HG02588 (cell line): ENCODE data around the gene AZU1.
"Not testable (repeated sequence)": the region's sequence is repeated elsewhere in the genome, so short reads cannot be mapped to it uniquely, and the experiment has no call there.

Experiments used
- ATAC-seq: cut with Tn5 transposase; IDR thresholded peaks from one replicate; pipeline ENCODE4 v1.9.1; 2021; ENCODE audit warnings: mild to moderate bottlenecking, moderate library complexity; ENCODE audit not compliant: unreplicated experiment

Gene AZU1

GRCh38 chr19:807627-808422 is 19.8 kb upstream of the AZU1 start:
- ATAC-seq = no peak

GRCh38 chr19:808423-808775 is 19.2 kb upstream of the AZU1 start:
- ATAC-seq = no peak

GRCh38 chr19:810077-810855 is 17.4 kb upstream of the AZU1 start:
- ATAC-seq = no peak

GRCh38 chr19:810883-811489 is 16.7 kb upstream of the AZU1 start:
- ATAC-seq = no peak

- ATAC-seq = no peak
These were observed 16.1 kb upstream of the AZU1 start for GRCh38 chr19:811506-812048.

- no peak for ATAC-seq
These were observed 15.4 kb upstream of the AZU1 start for GRCh38 chr19:812049-812746.

GRCh38 chr19:812747-813218 is 14.9 kb upstream of the AZU1 start:
- no peak for ATAC-seq

GRCh38 chr19:813219-814151 is 14.2 kb upstream of the AZU1 start:
- no peak for ATAC-seq

- ATAC-seq = no peak
These were observed 13.2 kb upstream of the AZU1 start for GRCh38 chr19:814152-815078.

- ATAC-seq = no peak
These were observed 12.4 kb upstream of the AZU1 start for GRCh38 chr19:815079-815774.

GRCh38 chr19:815775-816499 is 11.7 kb upstream of the AZU1 start:
- ATAC-seq = no peak

- no peak for ATAC-seq
These were observed 11.2 kb upstream of the AZU1 start for GRCh38 chr19:816500-816857.

GRCh38 chr19:820212-820611 is 7.4 kb upstream of the AZU1 start:
- not testable (repeated sequence) for ATAC-seq

GRCh38 chr19:821231-821824 is 6.3 kb upstream of the AZU1 start:
- no peak for ATAC-seq

GRCh38 chr19:821825-822503 is 5.7 kb upstream of the AZU1 start, which contains the start of gene PLPPR3:
Gene PLPPR3 (minus strand): TSS chr19:821955. CDS start chr19:821559, 396 bp downstream.
- no peak for ATAC-seq

- no peak for ATAC-seq
These were observed 4.0 kb upstream of the AZU1 start for GRCh38 chr19:823565-824121.
